K562 (cell line): ENCODE data around the gene RAB31. TPM values are rescaled to one million over a fixed set of nuclear protein-coding genes. Genes with fewer than 3 reads are reported as not detected.

Experiments used
- ATAC-seq: fragments of 200-7000 bp; cut with Tn5 transposase; 3 replicates; pipeline ENCODE4 v1.9.1; 2020; ENCODE audit warnings: moderate library complexity
- BruUV-seq: library from RNA; stranded (reverse); fragments of 400-500 nt; replicated peaks from 2 replicates; lab custom pipeline; 2021; lab: Mats Ljungman, UMichigan
- CTCF ChIA-PET: fragments of 300-600 bp; formaldehyde crosslinking; extraction: SDS; loops from one replicate; lab custom pipeline; 2021; ENCODE audit warnings: low intra/inter-chr PET ratio; lab: Yijun Ruan, JAX
- POLR2A ChIA-PET: fragments of 300-600, 350-650 bp; sonication (Branson Sonifier 250); formaldehyde crosslinking; extraction: SDS; loops from one replicate; lab custom pipeline; 2021; ENCODE audit warnings: antibody characterized with exemption, inconsistent platforms; lab: Yijun Ruan, JAX
- DNase-seq, 4 experiments: peaks; one replicate each; pipeline versions ENCODE4 v3.0.0 to v3.0.0-alpha.2; 2011 to 2018; ENCODE audit warnings: low spot score in 3 of 4, mixed read lengths in 3 of 4; ENCODE audit errors: extremely low read depth in 1 of 4
- FAIRE-seq: peaks from 2 replicates; lab custom pipeline; 2011; peaks lifted over from hg19 to GRCh38; lab: Jason Lieb, UNC
- H2AFZ ChIP-seq: 2 replicates; pipeline ENCODE4 v1.6.0; 2011; ENCODE audit warnings: low read depth, low read length, control low read depth, inconsistent platforms
- H3K27ac ChIP-seq: fragments of 200-600 bp; 3 replicates; pipeline ENCODE4 v1.8.0; 2011; ENCODE audit warnings: low read depth, mild to moderate bottlenecking, control low read depth, inconsistent platforms, low read length, moderate library complexity, mixed read lengths; ENCODE audit errors: extremely low read depth
- H3K27me3 ChIP-seq, 2 experiments: fragments of 300-600 bp in 1 of 2; 2 replicates in 1 of 2; 3 replicates in 1 of 2; pipeline versions ENCODE4 v1.6.0 to v1.8.0; 2011; ENCODE audit warnings: inconsistent platforms in 2 of 2, low read length in 2 of 2, mild to moderate bottlenecking in 1 of 2, mixed read lengths in 1 of 2, moderate library complexity in 1 of 2; ENCODE audit not compliant: control insufficient read depth in 2 of 2, insufficient read depth in 2 of 2
- H3K36me3 ChIP-seq: fragments of 300-600 bp; 3 replicates; pipeline ENCODE4 v1.8.0; 2011; ENCODE audit warnings: mild to moderate bottlenecking, low read length, inconsistent platforms; ENCODE audit not compliant: control insufficient read depth, insufficient read depth
- H3K4me1 ChIP-seq, 2 experiments: fragments of 200-600 bp in 1 of 2; replicated peaks in 1 of 2; 2 replicates in 1 of 2; 3 replicates in 1 of 2; pipeline versions ENCODE4 v1.5.1 to v1.8.0; 2011; ENCODE audit warnings: inconsistent platforms in 2 of 2, low read length in 2 of 2, mild to moderate bottlenecking in 1 of 2, mixed read lengths in 1 of 2, moderate library complexity in 1 of 2; ENCODE audit not compliant: control insufficient read depth in 2 of 2, insufficient read depth in 2 of 2
- H3K4me2 ChIP-seq: 2 replicates; pipeline ENCODE4 v1.6.1; 2011; ENCODE audit warnings: low read length, control low read depth, inconsistent platforms, mixed read lengths; ENCODE audit not compliant: insufficient read depth
- H3K4me3 ChIP-seq: fragments of 200-600 bp; sonication (generic), shearing (Covaris generic); 2 replicates; pipeline ENCODE4 v1.5.1; 2016; ENCODE audit warnings: control low read depth, inconsistent platforms
- H3K79me2 ChIP-seq: fragments of 200-600 bp; 3 replicates; pipeline ENCODE4 v1.8.0; 2011; ENCODE audit warnings: low read length, inconsistent platforms; ENCODE audit not compliant: control insufficient read depth, insufficient read depth
- H3K9ac ChIP-seq, 2 experiments: 2 replicates each; pipeline versions ENCODE4 v1.6.0 to v1.6.1; 2011; ENCODE audit warnings: low read depth in 2 of 2, low read length in 2 of 2, control low read depth in 1 of 2, inconsistent platforms in 1 of 2, mild to moderate bottlenecking in 1 of 2, mixed read lengths in 1 of 2; ENCODE audit not compliant: insufficient read depth in 1 of 2
- H3K9me1 ChIP-seq: one replicate; pipeline ENCODE4 v1.6.0; 2011; ENCODE audit warnings: inconsistent platforms, mild to moderate bottlenecking, low read length, moderate library complexity; ENCODE audit not compliant: control insufficient read depth, insufficient read depth
- H3K9me3 ChIP-seq: replicated peaks from 2 replicates; pipeline ENCODE4 v1.5.1; 2011; ENCODE audit warnings: low read depth, low read length, inconsistent platforms; ENCODE audit not compliant: control insufficient read depth, insufficient read depth
- H4K20me1 ChIP-seq: replicated peaks from 2 replicates; pipeline ENCODE4 v1.6.1; 2011; ENCODE audit warnings: low read length, inconsistent platforms, mixed read lengths; ENCODE audit not compliant: control insufficient read depth, insufficient read depth
- HNRNPH1 ChIP-seq: fragments of 200-400 bp; formaldehyde crosslinking; optimal IDR thresholded peaks from 2 replicates; pipeline ENCODE3; 2017; ENCODE audit warnings: low read depth, mild to moderate bottlenecking, low read length, moderate library complexity
- MAFG ChIP-seq: fragments of 450-650 bp; conservative IDR thresholded peaks from 2 replicates; pipeline ENCODE4 v1.6.1; 2016; ENCODE audit warnings: missing genetic modification characterization, missing compliant biosample characterization
- MYC ChIP-seq, 2 experiments: fragments of 250-450 bp in 1 of 2; sonication (Bioruptor Pico) in 1 of 2; IDR thresholded peaks; 2 replicates each; pipeline versions ENCODE4 v1.5.1 to v1.6.1; 2012 to 2021; ENCODE audit warnings: low read depth in 2 of 2, borderline replicate concordance in 1 of 2, improper control_type of control experiment in 1 of 2, low read length in 1 of 2, mild to moderate bottlenecking in 1 of 2, moderate library complexity in 1 of 2
- NCOA2 ChIP-seq, 2 experiments: fragments of 450-650 bp; IDR thresholded peaks; 2 replicates each; pipeline ENCODE4 v1.6.1; 2018; ENCODE audit warnings: mild to moderate bottlenecking in 2 of 2, moderate library complexity in 1 of 2; ENCODE audit not compliant: partially characterized antibody in 2 of 2
- NEUROD1 ChIP-seq: fragments of 150-350 bp; IDR thresholded peaks from 2 replicates; pipeline ENCODE4 v1.6.1; 2014; ENCODE audit warnings: borderline replicate concordance, low read length, low read depth; ENCODE audit not compliant: partially characterized antibody
- NR4A1 ChIP-seq, 2 experiments: fragments of 250-450 bp in 1 of 2; fragments of 450-650 bp in 1 of 2; sonication (Bioruptor Pico) in 1 of 2; IDR thresholded peaks; 2 replicates each; pipeline versions ENCODE4 v1.4.0 to v1.6.1; 2016 to 2020; ENCODE audit warnings: mild to moderate bottlenecking in 2 of 2, missing compliant biosample characterization in 1 of 2, missing genetic modification characterization in 1 of 2, moderate library complexity in 1 of 2
- POLR3G ChIP-seq: IDR thresholded peaks from 2 replicates; pipeline ENCODE4 v1.6.1; 2011; ENCODE audit not compliant: insufficient read length, insufficient replicate concordance; ENCODE audit errors: extremely low read depth
- RAD51 ChIP-seq: fragments of 450-650 bp; IDR thresholded peaks from 2 replicates; pipeline ENCODE4 v1.7.1; 2016; ENCODE audit warnings: low read depth, mild to moderate bottlenecking, borderline replicate concordance
- RBM15 ChIP-seq: fragments of 200-400 bp; formaldehyde crosslinking; IDR thresholded peaks from 2 replicates; pipeline ENCODE4 v1.6.1; 2018; ENCODE audit warnings: mild to moderate bottlenecking, low read length, moderate library complexity; ENCODE audit not compliant: insufficient read depth
- SMARCE1 ChIP-seq: fragments of 450-650 bp; IDR thresholded peaks from 2 replicates; pipeline ENCODE4 v1.7.1; 2016; ENCODE audit warnings: mild to moderate bottlenecking
- TCFL5 ChIP-seq: fragments of 250-450 bp; sonication (Bioruptor Pico); conservative IDR thresholded peaks from 2 replicates; pipeline ENCODE4 v1.6.1; 2021; ENCODE audit warnings: mild to moderate bottlenecking, moderate library complexity, matching md5 sums
- THAP12 ChIP-seq: fragments of 250-450 bp; sonication (Bioruptor Pico); IDR thresholded peaks from 2 replicates; pipeline ENCODE4 v1.9.0; 2021; ENCODE audit warnings: mild to moderate bottlenecking, inconsistent platforms
- ZKSCAN3 ChIP-seq: fragments of 250-450 bp; sonication (Bioruptor Pico); IDR thresholded peaks from 2 replicates; pipeline ENCODE4 v1.4.0; 2020
- WGBS: fragments of 100-300 bp; shearing (Covaris generic); methylation state at CpG from one replicate; pipeline ENCODE4 v1.1.6; 2016; ENCODE audit warnings: low coverage, mixed read lengths; ENCODE audit not compliant: insufficient coverage; ENCODE audit errors: missing lambda C conversion rate; 5-methylcytosine and 5-hydroxymethylcytosine counted together
- in situ Hi-C: fragments of 300-500 bp; cut with MboI; formaldehyde crosslinking; loops from 4 replicates; pipeline ENCODE4 v1.15.0; 2018; ENCODE audit warnings: inconsistent platforms, mixed read lengths
- intact Hi-C: fragments of 100-400 bp; cut with micrococcal nuclease; formaldehyde crosslinking; loops from 2 replicates; pipeline ENCODE4 v1.14.2; 2022
- polyA plus RNA-seq, 8 experiments: library from polyadenylated mRNA; depleted of rRNA in 4 of 8; stranded (reverse) in 5 of 8; unstranded in 3 of 8; fragments of >200 nt; fragmentation: Nextera tagmentation in 2 of 8; fragmentation: Illumina TruSeq in 1 of 8; extraction: Ambion mirVana in 2 of 8; extraction: Trizol in 1 of 8; gene quantifications; 2 replicates each; pipeline versions ENCODE4 v1.2.1 to v1.2.3, GENCODE V29; 2011 to 2014; ENCODE audit warnings: inconsistent platforms in 1 of 8, missing spikeins in 1 of 8
- total RNA-seq, 7 experiments: library from RNA; depleted of rRNA in 6 of 7; stranded (reverse); fragments of >200 nt in 6 of 7; fragmentation: Illumina TruSeq in 2 of 7; extraction: Trizol in 2 of 7; gene quantifications; 2 replicates each; pipeline versions ENCODE4 v1.2.1 to v1.2.3, GENCODE V29; 2011 to 2021; ENCODE audit warnings: low replicate concordance in 1 of 7
- TF ChIP-seq, protein P1 (sequence below), 3 experiments: fragments of 200-800 bp in 1 of 3; fragments of 250-450 bp in 1 of 3; fragments of 450-650 bp in 1 of 3; sonication (Bioruptor Pico) in 1 of 3; sonication (Bioruptor generic) in 1 of 3; formaldehyde crosslinking in 1 of 3; IDR thresholded peaks; 2 replicates each; pipeline versions ENCODE4 v1.6.1 to v1.8.0; 2016 to 2022; ENCODE audit warnings: mild to moderate bottlenecking in 2 of 3, missing genetic modification characterization in 2 of 3, missing compliant biosample characterization in 1 of 3, moderate library complexity in 1 of 3

RAB31 gene
- total and polyA plus RNA-seq, 9 of the 15 experiments (the other 6 are each of a cell fraction or from before 2014, with no cell fraction given): 20.7 to 70.4 (median 41.3) TPM

DNA sequence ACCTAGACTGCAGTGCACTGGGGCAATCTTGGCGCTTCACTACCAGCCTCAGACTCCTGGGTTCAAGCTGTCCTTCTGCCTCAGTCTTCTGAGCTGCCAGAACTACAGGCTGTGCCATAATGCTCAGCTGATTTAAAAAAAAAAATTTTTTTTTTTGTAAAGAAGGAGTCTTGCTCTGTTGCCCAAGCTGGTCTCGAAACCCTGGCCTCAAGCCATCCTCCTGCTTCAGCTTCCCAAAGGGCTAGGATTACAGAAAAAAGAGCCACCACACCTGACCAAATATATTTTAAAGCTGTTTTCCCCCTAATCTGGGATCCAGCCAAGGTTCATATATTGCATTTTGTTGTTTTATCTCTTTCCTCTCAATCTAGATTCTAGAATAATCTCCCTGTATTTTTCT lies 82.2 kb downstream of the RAB31 start (continued):
- TF ChIP-seq, protein P1, sequence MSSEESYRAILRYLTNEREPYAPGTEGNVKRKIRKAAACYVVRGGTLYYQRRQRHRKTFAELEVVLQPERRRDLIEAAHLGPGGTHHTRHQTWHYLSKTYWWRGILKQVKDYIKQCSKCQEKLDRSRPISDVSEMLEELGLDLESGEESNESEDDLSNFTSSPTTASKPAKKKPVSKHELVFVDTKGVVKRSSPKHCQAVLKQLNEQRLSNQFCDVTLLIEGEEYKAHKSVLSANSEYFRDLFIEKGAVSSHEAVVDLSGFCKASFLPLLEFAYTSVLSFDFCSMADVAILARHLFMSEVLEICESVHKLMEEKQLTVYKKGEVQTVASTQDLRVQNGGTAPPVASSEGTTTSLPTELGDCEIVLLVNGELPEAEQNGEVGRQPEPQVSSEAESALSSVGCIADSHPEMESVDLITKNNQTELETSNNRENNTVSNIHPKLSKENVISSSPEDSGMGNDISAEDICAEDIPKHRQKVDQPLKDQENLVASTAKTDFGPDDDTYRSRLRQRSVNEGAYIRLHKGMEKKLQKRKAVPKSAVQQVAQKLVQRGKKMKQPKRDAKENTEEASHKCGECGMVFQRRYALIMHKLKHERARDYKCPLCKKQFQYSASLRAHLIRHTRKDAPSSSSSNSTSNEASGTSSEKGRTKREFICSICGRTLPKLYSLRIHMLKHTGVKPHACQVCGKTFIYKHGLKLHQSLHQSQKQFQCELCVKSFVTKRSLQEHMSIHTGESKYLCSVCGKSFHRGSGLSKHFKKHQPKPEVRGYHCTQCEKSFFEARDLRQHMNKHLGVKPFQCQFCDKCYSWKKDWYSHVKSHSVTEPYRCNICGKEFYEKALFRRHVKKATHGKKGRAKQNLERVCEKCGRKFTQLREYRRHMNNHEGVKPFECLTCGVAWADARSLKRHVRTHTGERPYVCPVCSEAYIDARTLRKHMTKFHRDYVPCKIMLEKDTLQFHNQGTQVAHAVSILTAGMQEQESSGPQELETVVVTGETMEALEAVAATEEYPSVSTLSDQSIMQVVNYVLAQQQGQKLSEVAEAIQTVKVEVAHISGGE (CRISPR knock-in tag; IDR thresholded peaks at IDR 0.05): no peak
- TF ChIP-seq NR4A1 (CRISPR knock-in tag; IDR thresholded peaks at IDR 0.05): no peak
- TF ChIP-seq NR4A1 (tag; IDR thresholded peaks at IDR 0.05): no peak
- TF ChIP-seq RBM15: no peak
- TF ChIP-seq NEUROD1: no peak

- no peak for ATAC-seq
- BruUV-seq: no TSS peak
- Histone ChIP-seq H4K20me1 (no peaks in the 10 kb centered on the region), H3K9me1 (no peaks in the 10 kb centered on the region), H3K4me3 (no peak overlapping the region), H2AFZ (no peak overlapping the region), H3K9ac (no peak overlapping the region), H3K79me2 (no peaks in the 10 kb centered on the region), H3K4me1 (peaks cover 0 to 8% of the 10 kb centered on the region in 2 experiments; a peak in 1 of 5 replicates), H3K36me3 (peaks cover 20% of the 10 kb centered on the region; the same call in 2 of the 3 replicates), H3K9me3 (no peaks in the 10 kb centered on the region), H3K27me3 (no peaks in the 10 kb centered on the region), H3K27ac (no peak overlapping the region), H3K4me2 (no peak overlapping the region)
- in situ Hi-C loops (no loop called here), intact Hi-C loops (no loop called here)
- DNase-seq: no peak
- ChIA-PET POLR2A (interaction anchor here (1.0 to 2.0 kb wide), 2 partner anchors 10 to 12 kb away, joined by 3 to 10 read pairs; no protein-coding TSS in a partner anchor), CTCF (no interaction called here)
- no peak for FAIRE-seq
- 97% methylated on average over 2 of the region's 2 CpGs for WGBS
- TF ChIP-seq HNRNPH1 (no peak), POLR3G (no peak), MYC (IDR thresholded peaks at IDR 0.05; ENCODE audit: low read depth, low read length) (no peak), MYC (CRISPR knock-in tag; IDR thresholded peaks at IDR 0.05; ENCODE audit: borderline replicate concordance, low read depth) (no peak), SMARCE1 (no peak), MAFG (tag) (no peak), NCOA2 (IDR thresholded peaks at IDR 0.05; ENCODE audit: partially characterized antibody in 2 of 2) (no peak), THAP12 (CRISPR knock-in tag) (no peak), RAD51 (no peak), TCFL5 (CRISPR knock-in tag) (no peak), ZKSCAN3 (CRISPR knock-in tag) (no peak)
These were observed 83.9 kb downstream of the RAB31 start for GRCh38 chr18:9791991-9792390.
